ENCODE measurements around the gene OPHN1. TPM values are rescaled to one million over a fixed set of nuclear protein-coding genes. Genes with fewer than 3 reads are reported as not detected.

The OPHN1 gene
- total RNA-seq, 1 donor from 2014 or later: 0.04 TPM

DNA sequence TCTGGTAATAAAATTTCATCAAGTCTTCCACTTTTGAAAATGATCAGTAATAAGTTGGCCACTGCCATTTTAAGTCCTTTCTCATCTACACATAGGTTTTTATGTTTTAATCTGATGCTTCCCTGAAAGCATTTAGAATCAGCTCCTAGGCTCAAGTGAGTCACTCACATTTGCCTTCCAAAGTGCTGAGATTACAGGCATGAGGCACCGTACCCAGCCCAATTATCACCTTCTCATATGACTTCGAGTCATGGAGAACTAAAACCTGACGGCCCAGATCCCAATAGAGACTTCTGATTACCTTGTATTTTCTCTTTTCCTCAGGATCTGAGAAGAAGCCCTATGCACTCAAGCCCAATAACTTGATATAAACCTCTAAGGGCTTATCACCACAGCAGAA, 140.8 kb downstream of the OPHN1 start:
- POLR2A ChIA-PET: no interaction called here
- H3K27ac Mint-ChIP-seq: no peak overlapping the region
- H3K4me3 Mint-ChIP-seq: no peak overlapping the region

DNA sequence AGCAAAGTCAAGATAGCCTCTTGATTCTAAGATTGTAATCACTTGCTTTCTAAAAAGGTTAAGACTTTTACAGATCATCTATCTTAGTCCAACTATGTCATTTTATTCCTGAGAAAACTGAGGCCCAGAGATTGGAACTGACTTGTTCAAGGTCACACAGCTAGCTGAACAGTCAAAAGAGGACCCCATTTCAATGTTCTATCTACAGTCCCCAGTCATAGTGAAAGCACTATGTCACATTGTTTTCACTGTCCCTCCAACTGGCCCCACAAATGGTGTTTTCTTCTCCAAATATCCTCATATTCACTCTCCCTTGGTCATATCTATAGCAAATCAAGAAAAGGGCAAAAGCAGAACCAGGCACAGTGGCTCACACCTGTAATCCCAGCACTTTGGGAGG, 145.2 kb downstream of the OPHN1 start:
- Mint-ChIP-seq H3K36me3 (ENCODE audit: low read depth) (no peaks in the 10 kb centered on the region), H3K4me1 (no peaks in the 10 kb centered on the region), H3K4me3 (no peak overlapping the region), H3K9me3 (no peaks in the 10 kb centered on the region), H3K27ac (no peak overlapping the region), H3K27me3 (no peaks in the 10 kb centered on the region)
- ATAC-seq (ENCODE audit: low read depth) (no peak), DNase-seq (no peak)
- intact Hi-C loops (cut with micrococcal nuclease): no loop called here
- TF ChIP-seq, protein P1, sequence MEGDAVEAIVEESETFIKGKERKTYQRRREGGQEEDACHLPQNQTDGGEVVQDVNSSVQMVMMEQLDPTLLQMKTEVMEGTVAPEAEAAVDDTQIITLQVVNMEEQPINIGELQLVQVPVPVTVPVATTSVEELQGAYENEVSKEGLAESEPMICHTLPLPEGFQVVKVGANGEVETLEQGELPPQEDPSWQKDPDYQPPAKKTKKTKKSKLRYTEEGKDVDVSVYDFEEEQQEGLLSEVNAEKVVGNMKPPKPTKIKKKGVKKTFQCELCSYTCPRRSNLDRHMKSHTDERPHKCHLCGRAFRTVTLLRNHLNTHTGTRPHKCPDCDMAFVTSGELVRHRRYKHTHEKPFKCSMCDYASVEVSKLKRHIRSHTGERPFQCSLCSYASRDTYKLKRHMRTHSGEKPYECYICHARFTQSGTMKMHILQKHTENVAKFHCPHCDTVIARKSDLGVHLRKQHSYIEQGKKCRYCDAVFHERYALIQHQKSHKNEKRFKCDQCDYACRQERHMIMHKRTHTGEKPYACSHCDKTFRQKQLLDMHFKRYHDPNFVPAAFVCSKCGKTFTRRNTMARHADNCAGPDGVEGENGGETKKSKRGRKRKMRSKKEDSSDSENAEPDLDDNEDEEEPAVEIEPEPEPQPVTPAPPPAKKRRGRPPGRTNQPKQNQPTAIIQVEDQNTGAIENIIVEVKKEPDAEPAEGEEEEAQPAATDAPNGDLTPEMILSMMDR (IDR thresholded peaks at IDR 0.05): no peak
- POLR2A ChIA-PET: no interaction called here
- CTCF ChIA-PET: no interaction called here

More for the DNA sequence above, 140.8 kb downstream of the OPHN1 start:
- TF ChIP-seq, protein P1 (IDR thresholded peaks at IDR 0.05): no peak
- DNase-seq: no peak
- Mint-ChIP-seq H3K27me3 (no peaks in the 10 kb centered on the region), H3K36me3 (ENCODE audit: low read depth) (no peaks in the 10 kb centered on the region), H3K9me3 (no peaks in the 10 kb centered on the region), H3K4me1 (no peaks in the 10 kb centered on the region)
- CTCF ChIA-PET: no interaction called here
- ATAC-seq (ENCODE audit: low read depth): no peak
- intact Hi-C loops (cut with micrococcal nuclease): no loop called here

DNA sequence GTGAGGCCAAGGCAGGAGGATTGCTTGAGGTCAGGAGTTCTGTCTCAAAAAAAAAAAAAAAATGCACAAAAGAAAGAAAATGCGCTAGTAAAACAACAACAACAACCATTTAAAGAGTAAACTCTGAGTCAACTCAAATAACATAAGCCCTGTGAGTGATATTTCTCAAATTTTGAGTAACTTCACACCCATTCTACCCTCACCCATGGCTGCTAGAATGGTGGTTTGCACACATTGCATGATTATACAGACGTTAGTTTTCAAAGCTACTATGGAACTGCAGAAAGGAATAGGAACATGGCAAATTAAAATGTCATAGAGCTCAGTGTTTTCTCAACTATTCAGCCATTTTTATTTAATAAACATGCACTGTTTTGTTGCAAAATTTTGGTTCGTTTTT, 145.9 kb downstream of the OPHN1 start:
- POLR2A ChIA-PET: no interaction called here
- DNase-seq: no peak
- H3K27ac Mint-ChIP-seq: no peak overlapping the region
- H3K27me3 Mint-ChIP-seq: no peaks in the 10 kb centered on the region
- CTCF ChIA-PET: no interaction called here
- no peaks in the 10 kb centered on the region for H3K4me1 Mint-ChIP-seq
- intact Hi-C loops (cut with micrococcal nuclease): no loop called here
- no peaks in the 10 kb centered on the region for H3K9me3 Mint-ChIP-seq
- no peaks in the 10 kb centered on the region for H3K36me3 Mint-ChIP-seq (ENCODE audit: low read depth)
- no peak for ATAC-seq (ENCODE audit: low read depth)
- no peak overlapping the region for H3K4me3 Mint-ChIP-seq
- TF ChIP-seq, protein P1 (IDR thresholded peaks at IDR 0.05): no peak

DNA sequence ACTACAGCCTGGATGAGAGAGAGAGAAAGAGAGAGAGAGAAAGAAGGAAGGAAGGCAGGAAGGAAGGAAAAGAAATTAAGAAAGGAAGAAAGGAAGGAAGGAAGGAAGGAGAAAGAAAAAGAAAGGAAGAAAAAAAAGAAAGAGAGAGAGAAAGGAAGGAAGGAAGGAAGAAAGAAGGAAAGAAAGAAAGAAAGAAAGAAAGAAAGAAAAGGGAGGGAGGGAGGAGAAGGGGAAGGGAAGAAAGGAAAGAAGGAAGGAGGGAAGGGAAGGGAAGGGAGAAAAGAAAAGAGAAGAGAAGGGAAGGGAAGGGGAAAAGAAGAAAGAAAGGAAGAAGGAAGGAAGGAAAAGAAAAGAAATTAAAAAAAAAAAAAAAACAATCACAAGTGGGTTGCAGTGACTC, 146.3 kb downstream of the OPHN1 start:
- H3K9me3 Mint-ChIP-seq: no peaks in the 10 kb centered on the region
- ATAC-seq (ENCODE audit: low read depth) (no peak), DNase-seq (no peak)
- no peaks in the 10 kb centered on the region for H3K4me1 Mint-ChIP-seq
- H3K27me3 Mint-ChIP-seq: no peaks in the 10 kb centered on the region
- intact Hi-C loops (cut with micrococcal nuclease): no loop called here
- CTCF ChIA-PET: no interaction called here
- no peak overlapping the region for H3K27ac Mint-ChIP-seq
- no peaks in the 10 kb centered on the region for H3K36me3 Mint-ChIP-seq (ENCODE audit: low read depth)
- no peak overlapping the region for H3K4me3 Mint-ChIP-seq
- POLR2A ChIA-PET: no interaction called here
- TF ChIP-seq, protein P1 (IDR thresholded peaks at IDR 0.05): no peak

DNA sequence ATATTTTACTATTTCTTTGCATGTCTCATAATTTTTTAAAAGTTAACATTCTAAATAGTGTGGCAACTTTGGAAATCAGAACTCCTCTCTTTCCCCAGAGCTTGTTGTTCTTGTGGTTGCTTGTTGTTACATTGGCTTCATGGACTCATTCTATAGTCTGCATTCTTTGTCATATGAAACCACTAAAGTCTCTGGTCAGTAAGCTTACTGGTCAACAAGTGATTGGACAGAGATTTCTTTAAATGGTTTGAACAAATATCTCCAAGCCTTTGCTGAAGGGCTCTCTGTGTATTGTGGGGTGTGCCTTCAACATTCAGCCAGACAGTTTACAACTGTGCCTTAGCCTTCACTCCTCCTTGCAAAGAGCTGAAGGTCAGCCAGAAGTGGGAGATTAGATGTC, 147.2 kb downstream of the OPHN1 start:
- Mint-ChIP-seq H3K27me3 (no peaks in the 10 kb centered on the region), H3K4me3 (no peak overlapping the region), H3K9me3 (no peaks in the 10 kb centered on the region), H3K27ac (no peak overlapping the region), H3K4me1 (no peaks in the 10 kb centered on the region), H3K36me3 (ENCODE audit: low read depth) (no peaks in the 10 kb centered on the region)
- ChIA-PET CTCF (no interaction called here), POLR2A (no interaction called here)
- ATAC-seq (ENCODE audit: low read depth) (no peak), DNase-seq (no peak)
- TF ChIP-seq, protein P1 (IDR thresholded peaks at IDR 0.05): no peak
- intact Hi-C loops (cut with micrococcal nuclease): no loop called here
